ENCODE results near the gene SIN3A. TPM values are rescaled to one million over a fixed set of nuclear protein-coding genes. Genes with fewer than 3 reads are reported as not detected.

The SIN3A gene
- total and polyA plus RNA-seq, 10 donors = 8.2 to 90.2 (median 79.7) TPM

DNA sequence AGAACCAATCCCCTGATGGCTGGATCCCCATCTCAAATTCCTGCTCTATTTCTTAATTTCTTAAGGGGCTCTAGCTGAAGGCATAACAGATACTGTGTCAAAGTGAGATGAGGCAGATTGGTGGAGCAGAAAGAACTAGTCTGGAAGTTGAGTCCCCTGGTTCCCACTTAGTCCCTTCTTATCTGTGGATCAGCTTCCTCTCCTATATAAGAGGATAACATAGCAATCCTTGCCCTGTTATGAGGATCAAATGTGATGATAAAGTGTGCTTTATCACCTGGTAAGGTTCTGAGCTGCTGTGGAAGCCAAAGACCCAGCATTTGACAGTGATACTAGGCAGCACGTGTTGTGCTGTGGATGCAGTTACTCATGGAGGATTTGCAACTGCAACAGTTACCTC lies 8.1 kb upstream of the SIN3A start:
- DNase-seq = no peak
- H3K4me3 ChIP-seq = no peak overlapping the region
- WGBS, 5 donors = 73 to 100% (median 85%) methylated on average over 1 of the region's 1 CpG
- peaks cover 4 to 16% (median 11%) of the 10 kb centered on the region in 6 donors for H3K4me1 ChIP-seq
- H3K27ac ChIP-seq = no peak overlapping the region
- intact Hi-C loops (cut with DNase I; ENCODE audit: low total_unique reads) = loop anchor here (10.0 kb wide), 1 partner anchor 85 kb away; no protein-coding TSS in a partner anchor
- H3K36me3 ChIP-seq = no peaks in the 10 kb centered on the region
- no peaks in the 10 kb centered on the region for H3K9me3 ChIP-seq
- no peaks in the 10 kb centered on the region for H3K27me3 ChIP-seq (replicated peaks in 1 of 7)
- TF ChIP-seq, protein P1, sequence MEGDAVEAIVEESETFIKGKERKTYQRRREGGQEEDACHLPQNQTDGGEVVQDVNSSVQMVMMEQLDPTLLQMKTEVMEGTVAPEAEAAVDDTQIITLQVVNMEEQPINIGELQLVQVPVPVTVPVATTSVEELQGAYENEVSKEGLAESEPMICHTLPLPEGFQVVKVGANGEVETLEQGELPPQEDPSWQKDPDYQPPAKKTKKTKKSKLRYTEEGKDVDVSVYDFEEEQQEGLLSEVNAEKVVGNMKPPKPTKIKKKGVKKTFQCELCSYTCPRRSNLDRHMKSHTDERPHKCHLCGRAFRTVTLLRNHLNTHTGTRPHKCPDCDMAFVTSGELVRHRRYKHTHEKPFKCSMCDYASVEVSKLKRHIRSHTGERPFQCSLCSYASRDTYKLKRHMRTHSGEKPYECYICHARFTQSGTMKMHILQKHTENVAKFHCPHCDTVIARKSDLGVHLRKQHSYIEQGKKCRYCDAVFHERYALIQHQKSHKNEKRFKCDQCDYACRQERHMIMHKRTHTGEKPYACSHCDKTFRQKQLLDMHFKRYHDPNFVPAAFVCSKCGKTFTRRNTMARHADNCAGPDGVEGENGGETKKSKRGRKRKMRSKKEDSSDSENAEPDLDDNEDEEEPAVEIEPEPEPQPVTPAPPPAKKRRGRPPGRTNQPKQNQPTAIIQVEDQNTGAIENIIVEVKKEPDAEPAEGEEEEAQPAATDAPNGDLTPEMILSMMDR (IDR thresholded peaks at IDR 0.05 in 8 of 11, conservative IDR thresholded peaks at IDR 0.05 in 3 of 11) = no peak
- TF ChIP-seq POLR2A (IDR thresholded peaks at IDR 0.05) (no peak), POLR2AphosphoS5 (IDR thresholded peaks at IDR 0.05) (no peak)

DNA sequence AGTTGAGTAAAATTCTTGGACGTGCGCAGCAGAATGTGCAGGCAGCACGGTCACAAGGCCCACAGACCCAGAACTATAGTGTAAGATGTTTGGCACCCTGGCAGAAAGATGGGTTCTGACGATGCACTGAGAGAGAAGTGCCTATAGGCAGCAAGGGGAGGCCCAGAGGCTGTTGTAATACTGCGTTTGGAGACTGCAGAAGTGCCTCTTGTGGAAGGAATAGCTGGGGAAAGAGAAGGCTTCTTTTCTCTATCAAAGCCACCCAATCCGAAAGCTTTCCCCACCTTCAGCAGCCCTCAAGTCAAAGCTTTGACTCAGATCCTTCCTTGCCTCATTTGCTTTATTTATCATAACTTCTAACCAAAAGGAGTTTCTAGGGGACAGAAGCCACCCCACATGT lies 5.2 kb upstream of the SIN3A start:
- TF ChIP-seq POLR2A (IDR thresholded peaks at IDR 0.05) (no peak), POLR2AphosphoS5 (IDR thresholded peaks at IDR 0.05) (no peak)
- TF ChIP-seq, protein P1 (IDR thresholded peaks at IDR 0.05 in 8 of 11, conservative IDR thresholded peaks at IDR 0.05 in 3 of 11) = no peak
- intact Hi-C loops (cut with DNase I; ENCODE audit: low total_unique reads) = loop anchor here (10.0 kb wide), 1 partner anchor 82 kb away; no protein-coding TSS in a partner anchor
- Histone ChIP-seq H3K27ac (peak overlapping the region in 4 of 8 donors; percentile 98 to 99 (median 98)), H3K4me3 (peak overlapping the region in 2 of 8 donors; percentile 92), H3K27me3 (replicated peaks in 1 of 7) (no peaks in the 10 kb centered on the region), H3K36me3 (no peaks in the 10 kb centered on the region), H3K4me1 (peaks cover 8 to 35% (median 25%) of the 10 kb centered on the region in 6 donors), H3K9me3 (no peaks in the 10 kb centered on the region)
- 57 to 72% (median 64%) methylated on average over 6 of the region's 6 CpGs for WGBS, 5 donors
- DNase-seq = no peak

GRCh38 chr15:75455982-75456531 lies 4.6 kb upstream of the SIN3A start:
- DNase-seq = no peak
- TF ChIP-seq POLR2A (IDR thresholded peaks at IDR 0.05) (no peak), POLR2AphosphoS5 (IDR thresholded peaks at IDR 0.05) (peak; percentile 41 to 60 (median 46))
- TF ChIP-seq, protein P1 (IDR thresholded peaks at IDR 0.05 in 8 of 11, conservative IDR thresholded peaks at IDR 0.05 in 3 of 11) = peak in 1 of 11 experiments; percentile 13

GRCh38 chr15:75455424-75455981 lies 4.0 kb upstream of the SIN3A start:
- intact Hi-C loops (cut with DNase I; ENCODE audit: low total_unique reads) = loop anchor here (10.0 kb wide), 1 partner anchor 81 kb away; no protein-coding TSS in a partner anchor
- TF ChIP-seq POLR2A (IDR thresholded peaks at IDR 0.05) (no peak), POLR2AphosphoS5 (IDR thresholded peaks at IDR 0.05) (peak; percentile 60 to 90 (median 86))
- TF ChIP-seq, protein P1 (IDR thresholded peaks at IDR 0.05 in 8 of 11, conservative IDR thresholded peaks at IDR 0.05 in 3 of 11) = peak in 1 of 11 experiments; percentile 13
- 0 to 1% (median 0%) methylated on average over 35 to 48 of the region's 48 CpGs for WGBS, 5 donors

More at GRCh38 chr15:75455982-75456531, 4.6 kb upstream of the SIN3A start:
- Histone ChIP-seq H3K4me3 (peak overlapping the region; percentile 87 to 99 (median 92)), H3K27me3 (replicated peaks in 1 of 7) (no peaks in the 10 kb centered on the region), H3K4me1 (peaks cover 8 to 35% (median 25%) of the 10 kb centered on the region in 6 donors), H3K27ac (peak overlapping the region; percentile 95 to 99 (median 98)), H3K9me3 (no peaks in the 10 kb centered on the region), H3K36me3 (no peaks in the 10 kb centered on the region)
- intact Hi-C loops (cut with DNase I; ENCODE audit: low total_unique reads) = loop anchor here (10.0 kb wide), 1 partner anchor 81 kb away; no protein-coding TSS in a partner anchor
- WGBS, 5 donors = 3 to 4% (median 3%) methylated on average over 18 to 24 of the region's 24 CpGs

More at GRCh38 chr15:75455424-75455981, 4.0 kb upstream of the SIN3A start:
- Histone ChIP-seq H3K27me3 (replicated peaks in 1 of 7) (no peaks in the 10 kb centered on the region), H3K4me3 (peak overlapping the region; percentile 87 to 99 (median 92)), H3K27ac (peak overlapping the region; percentile 95 to 99 (median 98)), H3K9me3 (no peaks in the 10 kb centered on the region), H3K4me1 (peaks cover 8 to 36% (median 25%) of the 10 kb centered on the region in 6 donors), H3K36me3 (no peaks in the 10 kb centered on the region)
- DNase-seq = peak; percentile 96

Measured in spleen (tissue), 11 donors.